Smooth muscle cell of bladder (primary cell): ENCODE measurements around the gene HS2ST1. TPM values are rescaled to one million over a fixed set of nuclear protein-coding genes. Genes with fewer than 3 reads are reported as not detected.

Experiments
- total RNA-seq: library from RNA; depleted of rRNA; stranded (reverse); fragments of >200 nt; gene quantifications from 2 replicates; pipeline ENCODE4 v1.2.3, GENCODE V29; 2014

HS2ST1 gene
- 17.8 and 22.0 TPM in 2 replicates for total RNA-seq

DNA sequence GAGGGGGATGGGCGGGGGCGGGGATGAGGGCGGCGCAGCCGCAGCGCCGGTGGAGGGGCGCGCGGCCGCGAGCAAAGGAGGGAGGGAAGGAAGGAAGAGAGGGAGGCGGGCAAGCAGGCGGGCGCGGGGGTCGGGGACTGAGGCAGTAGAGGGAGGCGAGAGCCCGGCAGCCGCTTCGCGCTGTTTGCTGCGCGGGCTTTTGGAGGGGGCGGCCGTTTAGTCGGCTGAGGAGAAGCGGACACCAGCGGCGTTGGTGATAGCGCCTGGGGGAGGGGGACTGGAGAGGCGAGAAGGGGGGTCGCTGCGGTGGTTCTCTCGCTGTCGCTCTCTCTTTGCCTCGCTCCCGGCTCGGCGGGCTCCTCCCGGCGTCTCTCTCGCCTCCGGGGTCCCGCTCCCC lies at the start of gene HS2ST1:
HS2ST1 (plus strand) TSS at position 35 of the 397 bp plus-strand sequence.

DNA sequence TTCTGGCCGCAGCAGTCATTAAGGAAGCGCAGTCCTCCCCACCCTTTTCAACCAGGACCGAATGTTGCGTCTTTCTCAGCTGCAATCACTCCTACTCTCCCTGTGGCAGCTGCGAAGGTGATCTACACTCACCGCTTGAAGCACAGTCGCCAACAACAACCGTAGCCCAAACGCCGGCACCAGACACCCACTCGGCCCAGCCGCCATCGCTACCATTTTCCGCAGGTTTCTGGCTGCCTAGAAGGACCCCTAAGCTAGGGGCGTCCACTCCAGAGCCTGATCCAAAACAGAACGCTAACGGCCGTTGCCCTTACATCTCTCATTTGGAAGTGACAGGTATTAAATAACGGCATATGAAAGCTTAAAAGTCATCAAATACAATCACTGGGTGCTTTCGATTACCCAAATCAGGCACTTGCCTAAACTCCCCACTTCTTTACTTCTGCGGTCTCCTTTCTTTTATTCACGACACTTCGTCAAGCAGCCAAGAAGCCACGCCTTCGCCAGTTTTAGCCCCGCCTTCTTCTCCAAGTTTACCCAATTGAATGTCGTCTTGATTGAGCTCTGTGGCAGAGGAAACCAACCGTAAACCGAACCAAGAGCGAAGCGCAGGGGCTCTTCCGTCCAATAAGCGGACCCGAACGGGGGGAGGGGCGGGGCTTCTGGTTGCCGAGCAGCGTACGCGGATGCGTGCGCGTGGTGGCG lies 387 bp upstream of the HS2ST1 start, which contains the start of gene SELENOF:
SELENOF (minus strand) TSS at position 231 of the 705 bp plus-strand sequence; CDS start at position 216, 15 bp downstream.

Other genes with a start within 250 kb of the HS2ST1 start
- 26.0 and 36.9 TPM in 2 replicates for gene SH3GLB1, start 210.1 kb upstream of the HS2ST1 start, total RNA-seq
- gene SELENOF, start 509 bp upstream of the HS2ST1 start, total RNA-seq: 195 and 203 TPM in 2 replicates